HG02870 (cell line): Measurements from ENCODE around the gene AVEN.
"Not testable (repeated sequence)": the region's sequence is repeated elsewhere in the genome, so short reads cannot be mapped to it uniquely, and the experiment has no call there.

Experiments used
- ATAC-seq: cut with Tn5 transposase; IDR thresholded peaks from one replicate; pipeline ENCODE4 v1.9.1; 2021; ENCODE audit warnings: mild to moderate bottlenecking, moderate library complexity; ENCODE audit not compliant: unreplicated experiment

The AVEN gene

DNA sequence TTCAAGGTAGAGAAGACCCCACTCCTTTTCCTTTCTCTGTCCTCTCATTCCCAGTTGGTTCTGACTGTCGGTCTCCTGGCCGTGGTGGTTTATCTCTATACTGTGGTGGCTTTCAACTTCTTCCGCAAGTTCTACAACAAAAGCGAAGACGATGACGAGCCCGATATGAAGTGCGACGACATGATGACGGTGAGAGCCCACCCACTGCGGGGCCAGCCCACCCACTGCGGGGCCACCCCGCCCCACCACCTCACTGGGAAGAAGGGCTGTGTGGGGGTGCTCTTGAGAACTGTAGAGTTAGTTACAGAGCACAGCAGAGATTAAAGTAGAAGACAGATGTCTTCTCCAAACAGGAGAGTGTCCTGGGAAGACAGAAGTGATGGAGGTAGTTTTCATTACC lies 181.3 kb downstream of the AVEN start:
- ATAC-seq = no peak

DNA sequence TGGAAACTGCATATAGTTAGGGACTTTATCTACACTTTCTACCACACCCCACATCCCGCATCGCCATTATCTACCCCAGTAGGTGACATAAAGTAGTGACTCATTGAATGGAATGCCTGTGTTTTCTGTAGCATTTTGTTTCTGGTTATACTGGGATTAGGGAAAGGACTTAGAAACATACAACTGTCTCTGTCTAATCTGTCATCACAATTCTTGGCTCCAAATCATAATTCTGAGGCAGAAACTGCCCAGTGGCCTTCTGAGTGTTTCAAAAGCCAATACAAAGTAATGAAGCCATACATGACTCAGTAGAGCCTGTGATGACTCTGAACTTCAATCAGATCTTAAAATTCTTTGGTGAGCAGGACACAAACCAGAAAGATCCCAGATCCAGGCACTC lies 186.4 kb downstream of the AVEN start:
- no peak for ATAC-seq

DNA sequence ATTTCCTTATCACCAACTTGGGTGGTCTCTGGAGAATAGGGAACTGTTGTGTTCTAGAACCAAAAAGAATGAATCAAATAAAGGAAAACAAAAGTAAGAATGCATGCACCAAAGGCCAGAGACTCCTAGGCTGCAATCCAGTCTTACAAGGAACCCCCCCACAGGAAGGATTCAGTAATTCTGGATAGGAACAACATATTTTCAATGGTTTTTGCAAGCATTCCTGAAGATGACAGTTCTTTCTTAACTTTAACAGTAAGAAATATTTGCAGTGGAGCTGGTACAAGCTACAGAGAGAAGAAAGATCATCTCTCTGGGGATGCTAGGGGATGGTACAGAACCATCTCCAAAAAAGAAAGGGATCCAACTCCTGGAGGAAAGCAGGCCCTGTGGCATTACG lies 186.9 kb downstream of the AVEN start:
- no peak for ATAC-seq

DNA sequence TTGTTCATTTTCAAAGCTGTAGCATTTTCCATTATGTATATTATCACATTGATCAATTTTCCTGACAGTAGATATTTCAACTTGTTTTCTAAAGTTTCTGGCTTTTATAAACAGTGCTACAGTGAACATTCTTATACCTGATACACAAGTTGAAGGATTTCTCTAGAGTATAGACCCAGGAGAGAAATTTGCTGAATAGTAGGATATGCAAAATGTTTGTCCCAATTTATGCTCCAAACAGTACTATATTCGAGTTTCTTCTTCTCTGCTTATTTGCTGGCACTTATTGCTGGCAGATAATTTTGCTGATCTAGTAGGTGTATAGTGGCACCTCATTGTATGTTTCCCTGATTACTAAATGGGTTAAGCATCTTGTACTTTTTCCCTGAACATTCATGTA lies 187.9 kb downstream of the AVEN start:
- ATAC-seq = no peak

DNA sequence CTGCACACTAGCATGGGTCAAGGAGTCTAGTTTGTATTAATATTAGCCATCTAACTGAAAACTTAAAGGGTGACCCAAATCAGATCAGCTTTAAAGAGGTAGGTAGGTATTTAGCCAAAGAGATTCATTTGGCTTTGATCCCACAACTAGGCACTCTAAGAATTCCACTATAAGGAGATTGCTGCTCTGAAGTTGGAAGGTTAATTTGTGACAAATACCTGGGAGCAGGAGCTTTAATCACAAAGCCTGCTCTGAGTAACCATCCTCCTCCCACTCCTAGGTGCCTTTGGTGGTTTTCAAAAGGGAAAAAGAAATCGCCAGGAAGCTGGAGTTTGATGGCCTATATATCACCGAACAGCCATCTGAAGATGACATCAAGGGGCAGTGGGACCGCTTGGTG lies 191.0 kb downstream of the AVEN start:
- no peak for ATAC-seq

DNA sequence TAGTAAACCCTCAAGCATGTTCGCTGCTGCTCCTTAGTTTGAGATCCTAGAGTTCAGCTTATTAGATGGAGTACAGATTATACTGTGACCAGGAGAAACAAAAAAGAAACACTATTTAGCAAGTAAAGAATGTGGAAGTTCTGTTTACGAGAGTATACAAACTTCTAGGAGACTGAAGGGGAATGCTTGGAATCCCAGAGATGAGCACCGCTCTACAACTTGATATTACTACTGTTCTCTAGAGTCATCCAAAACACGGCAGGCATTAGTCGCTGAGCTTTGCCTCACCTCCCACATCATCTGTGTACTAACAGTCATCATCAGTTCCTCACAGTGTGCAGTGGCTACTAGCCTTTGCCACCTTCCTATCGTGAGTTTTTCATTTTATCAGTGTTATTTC lies 192.1 kb downstream of the AVEN start:
- no peak for ATAC-seq

DNA sequence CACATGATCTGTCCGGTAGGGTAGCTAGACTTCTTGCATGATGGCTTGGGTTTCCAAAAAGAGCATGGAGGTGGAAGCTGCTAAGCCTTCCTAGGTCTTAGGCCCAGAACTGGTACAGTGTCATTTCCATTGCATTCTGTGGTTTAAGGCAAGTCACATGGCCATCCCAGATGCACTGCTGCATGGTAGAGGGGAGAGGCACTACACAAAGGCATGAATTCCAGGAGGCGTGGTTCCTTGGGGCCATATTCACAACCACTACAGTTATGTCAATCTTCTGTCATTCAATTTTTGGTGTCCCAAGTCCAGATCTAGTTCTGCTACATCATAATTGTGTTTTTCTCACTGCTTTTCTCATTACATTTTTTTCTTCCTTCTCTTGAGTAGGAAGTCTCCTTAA lies 192.9 kb downstream of the AVEN start:
- no peak for ATAC-seq

DNA sequence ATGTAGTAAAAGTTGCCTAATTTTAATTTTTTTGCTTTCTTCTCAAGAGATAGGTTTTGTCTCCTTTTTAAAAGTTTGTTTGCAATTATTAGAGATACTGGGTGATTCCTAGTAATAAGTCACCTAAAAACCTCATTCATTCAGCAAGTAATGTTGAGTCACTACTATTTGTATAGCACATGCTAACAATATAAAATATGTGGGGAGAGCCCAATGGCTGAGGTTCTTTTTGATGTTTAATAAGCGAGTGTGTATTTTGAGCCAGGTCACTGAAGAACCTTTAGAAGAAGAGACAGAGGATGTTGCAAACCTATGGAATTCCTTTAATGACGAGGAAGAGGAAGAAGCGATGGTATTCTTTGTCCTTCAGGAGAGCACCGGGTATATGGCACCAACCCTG lies 194.4 kb downstream of the AVEN start:
- no peak for ATAC-seq

DNA sequence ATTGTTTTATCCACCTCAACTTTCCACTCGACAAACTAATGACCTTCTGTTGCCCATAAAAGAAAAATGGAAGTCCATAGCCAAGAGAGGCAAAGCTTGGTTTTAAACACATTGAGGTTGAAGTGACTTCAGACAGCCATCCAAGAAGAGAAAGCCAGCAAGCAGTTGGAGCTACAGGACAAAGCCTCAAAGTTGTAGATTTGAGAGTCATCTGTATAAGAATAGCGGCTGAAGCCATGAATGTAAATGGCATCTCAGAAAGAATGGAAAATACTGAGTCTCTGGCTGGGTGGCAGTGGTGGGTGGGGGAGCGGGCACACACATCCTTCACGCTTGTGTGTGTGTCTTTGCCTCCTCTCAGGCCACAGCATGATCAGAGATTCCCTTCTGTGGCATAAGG lies 194.8 kb downstream of the AVEN start:
- ATAC-seq = no peak

DNA sequence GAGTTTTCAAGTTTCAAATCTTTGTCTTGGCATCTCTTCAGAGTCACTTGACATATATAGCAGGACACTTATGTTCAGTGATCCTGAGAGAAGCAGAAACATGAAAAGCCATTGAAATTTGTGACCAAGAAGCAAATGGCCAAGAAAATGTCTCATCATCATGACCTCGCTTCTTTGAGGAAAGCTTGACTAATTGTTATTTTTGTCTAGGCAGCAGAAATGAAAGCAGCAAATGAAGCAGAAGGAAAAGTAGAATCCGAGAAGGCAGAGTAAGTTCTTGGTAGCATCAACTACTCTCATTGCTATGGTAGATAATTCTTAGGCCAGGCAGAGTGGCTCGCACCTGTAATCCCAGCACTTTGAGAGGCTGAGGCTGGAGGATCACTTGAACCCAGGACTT lies 198.4 kb downstream of the AVEN start:
- ATAC-seq = no peak

DNA sequence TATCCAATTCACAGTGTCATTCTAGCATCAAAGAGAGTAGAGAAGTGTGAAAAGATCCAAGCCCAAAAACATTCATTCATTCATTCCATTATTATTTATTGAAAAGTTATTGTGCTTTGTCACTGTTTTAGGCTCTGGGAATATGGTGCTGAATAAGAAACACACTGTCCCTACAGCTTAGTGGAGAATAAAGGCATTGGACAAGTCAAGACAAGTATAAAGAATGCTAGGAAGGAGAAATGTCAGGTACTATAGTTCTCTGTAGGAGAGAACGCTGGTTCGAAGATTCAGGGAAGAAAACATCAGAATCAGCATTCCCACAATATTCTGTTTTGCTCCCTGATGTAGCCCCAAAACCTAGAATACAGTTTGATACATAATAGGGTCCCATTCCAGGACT lies 199.5 kb downstream of the AVEN start:
- ATAC-seq = no peak

DNA sequence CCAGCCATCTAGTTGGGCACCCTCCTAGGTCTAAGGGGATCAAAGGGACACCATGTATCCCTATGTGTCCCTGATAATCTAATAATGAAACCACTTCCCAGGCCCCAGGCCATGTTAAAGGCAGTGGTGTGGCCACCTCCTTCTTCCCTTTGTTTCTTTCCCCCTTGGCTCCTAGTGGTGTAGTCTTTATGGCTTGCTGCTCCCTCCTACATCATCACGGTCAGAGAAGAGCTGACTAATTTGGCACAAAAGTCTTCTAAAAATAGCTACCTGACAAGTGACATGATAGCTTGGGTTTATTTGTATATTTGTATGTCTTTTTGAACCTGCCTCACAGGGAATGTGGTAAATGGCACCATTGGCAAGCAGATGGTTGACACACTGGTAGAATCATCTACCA lies 201.7 kb downstream of the AVEN start:
- no peak for ATAC-seq

DNA sequence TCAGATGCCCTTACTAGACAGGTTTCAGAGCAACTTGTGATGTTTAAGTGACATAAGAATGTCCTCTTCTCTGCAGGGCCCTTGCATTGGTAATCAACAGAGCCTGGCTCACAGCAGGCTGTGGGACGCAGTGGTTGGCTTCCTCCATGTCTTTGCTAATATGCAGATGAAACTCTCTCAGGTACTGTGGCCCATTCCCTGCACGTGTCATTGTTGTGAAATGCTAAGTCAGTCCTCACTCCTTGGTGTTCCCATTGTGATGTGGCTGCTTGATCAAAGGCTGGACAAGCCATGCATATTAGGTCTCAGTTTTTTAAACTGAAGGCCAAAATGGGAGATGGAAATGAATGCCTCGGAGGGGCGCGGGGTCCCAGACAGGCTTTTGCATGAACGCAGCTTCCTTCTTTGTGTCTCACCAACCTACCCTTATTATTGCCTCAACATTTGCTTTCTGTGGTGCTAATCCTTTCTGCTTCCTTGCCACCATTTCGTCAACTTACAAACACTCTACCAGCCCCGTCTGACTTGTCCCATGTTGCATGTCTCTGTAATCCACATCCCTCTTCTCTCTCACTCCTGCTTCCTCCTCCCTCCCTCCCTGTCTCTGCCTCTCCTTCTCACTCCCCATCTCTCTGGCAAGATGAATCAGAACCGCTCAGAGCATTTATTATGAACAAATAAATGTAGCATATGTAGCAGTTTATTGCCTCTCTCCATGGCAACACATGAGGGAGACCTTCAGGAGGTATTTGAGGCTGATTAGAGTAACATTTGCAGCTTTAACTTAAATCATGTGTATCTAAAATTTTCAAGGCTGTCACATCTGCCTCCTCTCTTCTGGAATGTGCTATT lies 203.9 kb downstream of the AVEN start:
- no peak for ATAC-seq

DNA sequence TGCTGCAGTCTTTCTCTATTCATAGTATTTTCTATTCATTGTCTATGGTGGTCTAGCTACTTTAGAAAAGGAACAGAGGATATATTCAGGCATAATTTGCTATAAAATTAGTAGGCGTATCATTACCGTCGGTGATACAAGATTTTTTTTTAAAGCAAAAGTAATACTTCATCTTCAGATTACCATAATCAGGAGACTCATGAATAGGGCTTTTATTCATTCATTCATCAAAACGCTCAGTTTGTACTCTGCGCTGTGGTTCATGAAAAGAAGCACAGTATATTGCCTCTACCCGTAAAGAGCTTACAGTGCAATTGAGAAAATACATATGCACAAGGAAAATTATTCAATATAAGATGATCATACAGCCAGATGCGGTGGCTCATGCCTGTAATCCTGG lies 207.4 kb downstream of the AVEN start:
- ATAC-seq = no peak

DNA sequence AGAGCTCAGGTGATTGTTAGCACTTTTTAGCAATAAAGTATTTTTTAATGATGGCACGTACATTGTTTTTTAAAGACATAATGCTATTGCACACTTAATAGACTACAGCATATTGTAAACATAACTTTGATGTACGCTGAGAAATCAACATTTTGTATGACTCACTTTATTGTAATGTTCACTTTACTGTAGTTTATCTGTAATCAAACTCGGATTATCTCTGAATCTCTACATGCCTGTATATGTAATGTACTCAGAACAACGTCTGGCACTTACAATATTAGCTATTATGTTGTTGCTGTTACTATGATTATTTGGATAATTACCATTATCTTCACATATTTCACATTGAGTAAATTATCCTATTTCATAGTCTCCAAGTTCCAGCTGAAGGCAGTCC lies 208.7 kb downstream of the AVEN start:
- no peak for ATAC-seq

DNA sequence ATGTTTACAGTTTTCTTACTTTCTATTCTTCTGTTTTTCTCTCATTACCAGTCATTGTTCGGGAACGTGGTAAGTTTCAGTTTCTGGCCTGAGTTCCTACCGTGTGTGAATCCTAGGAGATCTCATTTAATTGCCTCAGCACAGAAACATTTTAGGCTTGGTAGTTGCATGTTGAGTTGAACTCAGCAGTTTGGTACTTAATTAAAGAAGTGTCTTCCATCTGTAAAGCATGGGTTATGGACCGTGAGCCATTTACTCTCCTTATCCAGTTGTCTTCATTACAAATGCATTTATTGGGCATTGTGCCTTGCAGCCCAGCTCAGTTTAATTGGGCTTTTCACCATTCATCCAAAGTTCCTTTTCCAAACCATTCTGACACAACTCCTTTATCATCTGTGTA lies 212.8 kb downstream of the AVEN start:
- no peak for ATAC-seq

DNA sequence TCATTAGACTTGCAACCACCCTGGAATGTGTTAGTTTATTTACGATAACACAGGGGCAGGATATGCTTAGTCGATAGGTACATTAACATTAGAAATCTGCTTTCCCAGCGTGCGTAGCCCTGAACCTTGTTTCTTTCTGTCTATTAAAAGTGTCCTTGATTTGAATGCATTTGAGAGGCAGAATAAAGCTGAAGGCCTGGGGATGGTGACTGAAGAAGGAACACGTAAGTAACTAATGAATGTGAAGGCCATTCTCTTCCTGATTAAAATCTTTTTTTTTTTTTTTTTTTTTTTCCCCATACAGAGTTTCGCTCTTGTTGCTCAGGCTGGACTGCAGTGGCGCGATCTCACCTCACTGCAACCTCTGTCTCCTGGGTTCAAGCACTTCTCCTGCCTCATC lies 213.6 kb downstream of the AVEN start:
- ATAC-seq = no peak

DNA sequence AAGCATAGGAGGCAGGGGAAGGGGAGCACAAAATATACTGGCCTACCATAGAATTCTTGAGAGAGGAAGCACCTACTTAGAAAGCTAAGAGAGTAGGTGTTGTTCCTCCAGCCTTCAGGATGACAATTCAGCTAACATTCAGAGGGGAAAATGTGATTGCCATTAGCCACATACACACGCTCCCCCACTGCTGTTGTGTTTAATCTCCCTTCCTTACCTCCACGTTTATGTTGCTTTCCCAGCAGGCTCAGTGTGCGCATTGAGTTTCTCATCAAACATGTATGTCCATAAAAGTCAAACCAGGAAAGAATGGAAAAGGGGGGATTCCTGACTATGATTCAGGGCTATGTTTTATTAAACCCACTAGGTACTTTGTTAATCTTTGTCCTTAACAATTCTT lies 215.9 kb downstream of the AVEN start:
- no peak for ATAC-seq

DNA sequence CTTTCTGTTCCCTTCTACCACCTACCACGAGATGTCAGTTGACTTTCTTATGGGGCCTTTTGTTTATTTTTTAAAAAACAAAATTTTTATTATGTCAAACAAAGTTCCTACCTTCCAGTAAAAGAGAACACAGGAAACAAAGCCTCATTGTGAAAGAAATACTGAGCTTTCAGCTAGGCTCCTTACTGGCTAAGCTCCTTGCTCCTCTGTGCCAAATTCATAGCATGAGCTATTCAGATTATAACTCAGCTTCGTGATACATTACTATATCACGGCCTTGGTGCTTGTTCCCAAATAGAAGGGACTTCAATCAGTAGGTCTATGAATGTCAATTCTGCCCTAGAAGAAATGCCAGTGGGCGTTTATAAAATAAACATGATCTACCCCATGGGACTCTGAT lies 216.5 kb downstream of the AVEN start:
- no peak for ATAC-seq

DNA sequence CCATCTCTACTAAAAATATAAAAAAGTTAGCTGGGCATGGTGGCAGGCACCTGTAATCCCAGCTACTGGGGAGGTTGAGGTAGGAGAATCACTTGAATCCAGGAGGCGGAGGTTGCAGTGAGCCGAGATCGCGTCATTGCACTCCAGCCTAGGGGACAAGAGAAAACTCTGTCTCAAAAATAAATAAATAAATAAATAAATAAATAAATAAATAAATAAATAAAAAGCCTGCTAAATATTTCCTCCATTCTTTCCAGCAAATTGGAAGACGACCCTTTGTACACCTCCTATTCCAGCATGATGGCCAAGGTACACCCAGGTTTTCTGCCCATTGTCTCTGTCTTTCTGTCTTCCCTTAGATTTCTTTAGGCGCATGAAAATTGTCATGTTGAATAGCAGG lies 219.5 kb downstream of the AVEN start:
- not testable (repeated sequence) for ATAC-seq
